HCT116 (cell line): ENCODE results near the gene WNT1. TPM values are rescaled to one million over a fixed set of nuclear protein-coding genes. Genes with fewer than 3 reads are reported as not detected.

Source experiments
- ATAC-seq: fragments of 200-7000 bp; cut with Tn5 transposase; 2 replicates; pipeline ENCODE4 v1.9.1; 2020; ENCODE audit warnings: mild to moderate bottlenecking, moderate library complexity
- BruUV-seq: library from RNA; stranded (reverse); fragments of 400-500 nt; replicated peaks from 2 replicates; lab custom pipeline; 2021; lab: Mats Ljungman, UMichigan
- CTCF ChIA-PET: fragments of 300-600 bp; sonication (Branson Sonifier 250); formaldehyde crosslinking; loops from one replicate; lab custom pipeline; 2021; ENCODE audit warnings: antibody characterized with exemption; lab: Charles Lee
- POLR2A ChIA-PET: fragments of 300-600, 350-600 bp; sonication (Branson Sonifier 250); formaldehyde crosslinking; loops from one replicate; lab custom pipeline; 2021; ENCODE audit warnings: antibody characterized with exemption; lab: Charles Lee
- RAD21 ChIA-PET, 2 experiments: fragments of 300-600 bp; sonication (Branson Sonifier 250); formaldehyde crosslinking; loops; one replicate each; lab custom pipeline; 2023; ENCODE audit warnings: low total read pairs in 2 of 2; ENCODE audit not compliant: uncharacterized antibody in 2 of 2, unreplicated experiment in 2 of 2, low non-redundant PET in 1 of 2; lab: Charles Lee
- DNase-seq: peaks from one replicate; pipeline ENCODE4 v3.0.0-alpha.2; 2010; ENCODE audit warnings: low read depth, low spot score
- H2AFZ ChIP-seq: fragments of 200-600 bp; shearing (Covaris generic), sonication (generic); 2 replicates; pipeline ENCODE4 v1.6.1; 2017; ENCODE audit warnings: low read depth, mixed run types, mixed read lengths, antibody characterized with exemption, low read length; ENCODE audit not compliant: poor library complexity, severe bottlenecking
- H3K27ac ChIP-seq: 2 replicates; pipeline ENCODE4 v1.5.1; 2012; ENCODE audit warnings: low read depth, low read length
- H3K27me3 ChIP-seq: fragments of 200-600 bp; sonication (generic); 2 replicates; pipeline ENCODE4 v1.6.1; 2016; ENCODE audit warnings: mixed run types, low read length, mixed read lengths; ENCODE audit not compliant: insufficient read depth
- H3K36me3 ChIP-seq, 2 experiments: fragments of 200-500 bp in 1 of 2; fragments of 200-600 bp in 1 of 2; sonication (Bioruptor generic) in 1 of 2; sonication (generic) in 1 of 2; 2 replicates each; pipeline versions ENCODE4 v1.5.1 to v1.6.1; 2014 to 2016; ENCODE audit warnings: low read length in 2 of 2, inconsistent platforms in 1 of 2, mixed read lengths in 1 of 2, mixed run types in 1 of 2; ENCODE audit not compliant: insufficient read depth in 2 of 2, control insufficient read depth in 1 of 2
- H3K4me1 ChIP-seq, 2 experiments: fragments of 200-600 bp in 1 of 2; sonication (generic) in 1 of 2; 2 replicates each; pipeline versions ENCODE4 v1.5.1 to v1.6.1; 2012 to 2017; ENCODE audit warnings: low read length in 2 of 2, inconsistent platforms in 1 of 2, mild to moderate bottlenecking in 1 of 2, mixed read lengths in 1 of 2, mixed run types in 1 of 2, moderate library complexity in 1 of 2; ENCODE audit not compliant: insufficient read depth in 2 of 2, control insufficient read depth in 1 of 2
- H3K4me2 ChIP-seq: fragments of 200-600 bp; sonication (generic); 2 replicates; pipeline ENCODE4 v1.6.1; 2017; ENCODE audit warnings: mixed run types, low read length, mixed read lengths
- H3K4me3 ChIP-seq, 2 experiments: fragments of 200-600 bp in 1 of 2; sonication (generic) in 1 of 2; replicated peaks in 1 of 2; 2 replicates each; pipeline ENCODE4 v1.5.1; 2011 to 2016; ENCODE audit warnings: low read length in 2 of 2, control low read depth in 1 of 2, low read depth in 1 of 2, mild to moderate bottlenecking in 1 of 2, mixed read lengths in 1 of 2, mixed run types in 1 of 2
- H3K79me2 ChIP-seq: fragments of 200-600 bp; sonication (generic); 2 replicates; pipeline ENCODE4 v1.6.1; 2017; ENCODE audit warnings: mild to moderate bottlenecking, mixed run types, low read length, moderate library complexity, mixed read lengths; ENCODE audit not compliant: insufficient read depth
- H3K9ac ChIP-seq: fragments of 200-600 bp; sonication (generic); 2 replicates; pipeline ENCODE4 v1.6.1; 2016; ENCODE audit warnings: low read length, mixed read lengths
- H3K9me2 ChIP-seq: fragments of 200-600 bp; sonication (generic), shearing (Covaris generic); 2 replicates; pipeline ENCODE4 v1.6.1; 2017; ENCODE audit warnings: mixed run types, mild to moderate bottlenecking, moderate library complexity; ENCODE audit not compliant: insufficient read depth
- H3K9me3 ChIP-seq, 2 experiments: fragments of 200-500 bp in 1 of 2; fragments of 200-600 bp in 1 of 2; sonication (Bioruptor generic) in 1 of 2; sonication (generic) in 1 of 2; 2 replicates each; pipeline ENCODE4 v1.6.1; 2014 to 2017; ENCODE audit warnings: low read length in 2 of 2, mixed read lengths in 2 of 2, inconsistent platforms in 1 of 2, low read depth in 1 of 2, mild to moderate bottlenecking in 1 of 2, mixed run types in 1 of 2, moderate library complexity in 1 of 2; ENCODE audit not compliant: control insufficient read depth in 1 of 2, insufficient read depth in 1 of 2
- H4K20me1 ChIP-seq: fragments of 200-600 bp; sonication (generic), shearing (Covaris generic); 2 replicates; pipeline ENCODE4 v1.6.1; 2017; ENCODE audit warnings: mixed run types, mild to moderate bottlenecking, moderate library complexity; ENCODE audit not compliant: insufficient read depth
- ATF3 ChIP-seq: IDR thresholded peaks from 2 replicates; pipeline ENCODE4 v1.6.1; 2012
- CBX3 ChIP-seq: IDR thresholded peaks from 2 replicates; pipeline ENCODE4 v1.6.1; 2012; ENCODE audit warnings: low read depth
- CEBPB ChIP-seq: IDR thresholded peaks from 2 replicates; pipeline ENCODE4 v1.6.1; 2012; ENCODE audit warnings: low read depth
- ELF1 ChIP-seq: IDR thresholded peaks from 2 replicates; pipeline ENCODE4 v1.6.1; 2012; ENCODE audit warnings: low read depth, borderline replicate concordance
- EZH2 ChIP-seq: fragments of 200-600 bp; sonication (generic); IDR thresholded peaks from 2 replicates; pipeline ENCODE4 v1.6.1; 2017; ENCODE audit warnings: antibody characterized with exemption, mixed run types
- EZH2phosphoT487 ChIP-seq: fragments of 200-600 bp; IDR thresholded peaks from 2 replicates; pipeline ENCODE4 v1.6.1; 2018; ENCODE audit warnings: antibody characterized with exemption, borderline replicate concordance
- JUND ChIP-seq: IDR thresholded peaks from 2 replicates; pipeline ENCODE4 v1.6.1; 2012
- MAX ChIP-seq: IDR thresholded peaks from 2 replicates; pipeline ENCODE4 v1.6.1; 2012
- POLR2AphosphoS5 ChIP-seq: IDR thresholded peaks from 2 replicates; pipeline ENCODE4 v1.6.1; 2011; ENCODE audit warnings: mild to moderate bottlenecking, low read depth, low read length, moderate library complexity
- SP1 ChIP-seq: IDR thresholded peaks from 2 replicates; pipeline ENCODE4 v1.6.1; 2012; ENCODE audit warnings: low read depth
- TCF7L2 ChIP-seq: IDR thresholded peaks from 2 replicates; pipeline ENCODE4 v1.7.0; 2011; ENCODE audit warnings: borderline replicate concordance, inconsistent platforms; ENCODE audit not compliant: insufficient read depth, insufficient read length; ENCODE audit errors: extremely low read depth
- ZNF274 ChIP-seq: fragments of 200-500 bp; sonication (Bioruptor generic); IDR thresholded peaks from 2 replicates; pipeline ENCODE4 v1.6.1; 2014; ENCODE audit warnings: mild to moderate bottlenecking, low read depth, low read length, inconsistent platforms
- intact Hi-C: fragments of 100-400 bp; cut with micrococcal nuclease; formaldehyde crosslinking; loops from 2 replicates; pipeline ENCODE4 v1.10.0; 2022
- total RNA-seq: library from RNA; stranded (reverse); gene quantifications from one replicate; pipeline ENCODE4 v1.2.1, GENCODE V29; 2021; ENCODE audit not compliant: unreplicated experiment

Gene WNT1
- total RNA-seq, 1 experiment from 2014 or later = not detected

- H3K27ac ChIP-seq = no peak overlapping the region
- ATAC-seq = no peak
These were observed 12.4 kb downstream of the WNT1 start for GRCh38 chr12:48990552-48990951.

GRCh38 chr12:48991247-48992050, 13.3 kb downstream of the WNT1 start:
- intact Hi-C loops = no loop called here
- no peaks in the 10 kb centered on the region for H3K9me2 ChIP-seq
- TF ChIP-seq CBX3 (no peak), ELF1 (no peak), MAX (no peak), CEBPB (no peak), TCF7L2 (no peak), POLR2AphosphoS5 (no peak), SP1 (no peak), EZH2phosphoT487 (no peak), JUND (no peak), ZNF274 (no peak), EZH2 (no peak)
- ATAC-seq (no peak), DNase-seq (no peak)
- no peaks in the 10 kb centered on the region for H3K27me3 ChIP-seq
- no peaks in the 10 kb centered on the region for H3K79me2 ChIP-seq
- BruUV-seq = no TSS peak
- H3K9me3 ChIP-seq = no peaks in the 10 kb centered on the region
- H3K4me3 ChIP-seq = no peak overlapping the region
- CTCF ChIA-PET = interaction anchor here (1.4 to 3.3 kb wide), 3 partner anchors 18 to 138 kb away, joined by 4 to 15 read pairs (median 4); no protein-coding TSS in a partner anchor
- RAD21 ChIA-PET = interaction anchor here in 1 of 2 experiments (0.7 kb wide), 1 partner anchor 863 kb away, joined by 4 read pairs; no protein-coding TSS in a partner anchor
- H3K9ac ChIP-seq = no peak overlapping the region
- no peaks in the 10 kb centered on the region for H4K20me1 ChIP-seq
- H2AFZ ChIP-seq = no peak overlapping the region
- peaks cover 0 to 24% of the 10 kb centered on the region in 2 experiments; a peak in 2 of 4 replicates for H3K4me1 ChIP-seq
- POLR2A ChIA-PET = no interaction called here
- no peaks in the 10 kb centered on the region for H3K36me3 ChIP-seq
- no peak overlapping the region for H3K27ac ChIP-seq
- H3K4me2 ChIP-seq = no peak overlapping the region

More at GRCh38 chr12:48990552-48990951, 12.4 kb downstream of the WNT1 start:
- Histone ChIP-seq H3K4me1 (peaks cover 0 to 21% of the 10 kb centered on the region in 2 experiments; a peak in 3 of 4 replicates), H4K20me1 (no peaks in the 10 kb centered on the region), H3K4me3 (no peak overlapping the region), H2AFZ (no peak overlapping the region), H3K27me3 (no peaks in the 10 kb centered on the region), H3K36me3 (no peaks in the 10 kb centered on the region), H3K79me2 (no peaks in the 10 kb centered on the region), H3K9ac (no peak overlapping the region), H3K9me3 (no peaks in the 10 kb centered on the region), H3K4me2 (no peak overlapping the region), H3K9me2 (no peaks in the 10 kb centered on the region)
- no peak for DNase-seq
- intact Hi-C loops = no loop called here
- BruUV-seq = no TSS peak
- no peak for TF ChIP-seq ZNF274
- TF ChIP-seq ATF3 = no peak
- POLR2A ChIA-PET = no interaction called here
- CTCF ChIA-PET = interaction anchor here (1.4 kb wide), 1 partner anchor 137 kb away, joined by 4 read pairs; no protein-coding TSS in a partner anchor
- RAD21 ChIA-PET = no interaction called here
